ENCODE measurements around the gene ARHGAP26.

DNA sequence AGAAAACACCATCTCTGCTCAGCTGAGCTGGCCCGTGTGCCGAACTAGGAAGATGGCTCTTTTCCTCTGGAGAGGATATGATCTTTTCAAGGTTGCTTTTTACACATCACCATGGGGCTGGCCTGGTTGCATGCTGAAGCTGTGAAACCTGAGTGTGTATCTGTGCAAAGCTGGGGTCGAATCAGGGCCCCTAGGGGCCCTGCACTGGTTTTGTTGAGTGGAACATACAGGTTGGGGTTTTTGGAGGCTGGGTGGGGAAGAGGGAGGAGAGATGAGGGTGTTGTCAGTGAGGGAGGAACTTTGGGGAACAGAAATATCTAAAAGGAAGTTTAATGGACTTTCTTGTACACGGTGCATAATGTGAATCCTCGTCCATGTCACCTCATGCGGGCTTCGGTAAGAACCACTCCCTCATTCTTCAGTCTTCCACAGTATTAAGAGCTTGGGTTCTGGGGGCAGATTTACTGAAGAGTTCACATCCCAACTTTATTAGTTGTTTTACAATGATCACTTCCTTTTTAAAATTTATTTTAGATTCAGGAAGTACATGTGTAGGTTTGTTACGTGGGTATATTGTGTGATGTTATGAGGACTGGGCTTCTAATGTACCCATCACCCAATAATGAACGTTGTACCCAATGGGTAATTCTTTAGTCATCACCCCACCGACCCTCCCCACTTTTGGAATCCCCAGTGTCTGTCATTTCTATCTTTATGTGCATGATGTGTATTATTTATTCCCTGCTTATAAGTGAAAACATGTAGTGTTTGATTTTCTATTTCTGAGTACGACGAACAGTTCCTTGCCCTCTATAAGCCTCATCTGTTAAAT, 395.1 kb downstream of the ARHGAP26 start:
- no peak for TF ChIP-seq POLR2AphosphoS5 (IDR thresholded peaks at IDR 0.05)
- TF ChIP-seq POLR2A (IDR thresholded peaks at IDR 0.05; ENCODE audit: low read depth) = no peak
- no peak for TF ChIP-seq CTCF (IDR thresholded peaks at IDR 0.05)
- TF ChIP-seq EP300 (IDR thresholded peaks at IDR 0.05) = no peak
